ENCODE measurements around the gene PROZ.

PROZ gene

DNA sequence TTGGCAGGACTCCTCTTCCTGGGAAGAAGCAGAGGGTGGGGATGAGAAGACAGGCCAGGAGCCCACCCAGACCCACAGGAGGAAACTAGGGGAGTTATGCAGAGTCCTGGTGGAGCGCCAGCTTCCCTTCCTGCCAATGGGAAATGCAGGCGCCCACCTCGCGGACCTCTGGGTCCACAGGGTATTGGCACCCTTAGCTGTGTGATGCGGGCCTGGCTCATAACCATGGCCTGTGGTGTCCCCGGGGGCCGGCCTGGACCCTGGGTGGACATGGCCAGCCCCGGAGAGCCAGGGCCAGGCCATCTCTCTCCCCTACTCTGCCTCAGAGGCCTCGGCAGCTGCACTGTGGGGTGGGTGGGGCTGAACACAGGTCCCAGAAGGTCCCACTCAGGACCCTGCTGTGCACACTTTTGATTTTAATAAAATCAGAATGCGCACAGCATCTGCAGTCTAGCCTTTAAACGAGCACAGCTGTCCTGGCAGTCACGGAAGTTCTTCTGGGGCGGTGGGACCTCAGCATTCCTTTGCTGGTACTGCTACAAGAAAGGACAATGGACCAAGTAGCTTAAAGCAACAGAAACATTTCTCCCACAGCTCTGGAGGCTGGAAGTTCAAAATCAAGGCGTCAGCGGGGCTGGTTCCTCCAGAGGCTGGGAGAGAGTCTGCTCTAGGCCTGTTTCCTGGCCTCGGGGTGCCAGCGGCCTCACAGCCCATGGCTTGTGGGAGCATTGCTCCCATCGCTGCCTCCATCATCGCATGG lies 34.1 kb upstream of the PROZ start:
- intact Hi-C loops (cut with micrococcal nuclease): no loop called here
- Mint-ChIP-seq H3K4me3 (no peak overlapping the region), H3K4me1 (ENCODE audit: low read depth) (no peaks in the 10 kb centered on the region), H3K27me3 (peaks cover 23% of the 10 kb centered on the region), H3K9me3 (no peaks in the 10 kb centered on the region), H3K27ac (no peak overlapping the region), H3K36me3 (ENCODE audit: low read depth) (no peaks in the 10 kb centered on the region)

DNA sequence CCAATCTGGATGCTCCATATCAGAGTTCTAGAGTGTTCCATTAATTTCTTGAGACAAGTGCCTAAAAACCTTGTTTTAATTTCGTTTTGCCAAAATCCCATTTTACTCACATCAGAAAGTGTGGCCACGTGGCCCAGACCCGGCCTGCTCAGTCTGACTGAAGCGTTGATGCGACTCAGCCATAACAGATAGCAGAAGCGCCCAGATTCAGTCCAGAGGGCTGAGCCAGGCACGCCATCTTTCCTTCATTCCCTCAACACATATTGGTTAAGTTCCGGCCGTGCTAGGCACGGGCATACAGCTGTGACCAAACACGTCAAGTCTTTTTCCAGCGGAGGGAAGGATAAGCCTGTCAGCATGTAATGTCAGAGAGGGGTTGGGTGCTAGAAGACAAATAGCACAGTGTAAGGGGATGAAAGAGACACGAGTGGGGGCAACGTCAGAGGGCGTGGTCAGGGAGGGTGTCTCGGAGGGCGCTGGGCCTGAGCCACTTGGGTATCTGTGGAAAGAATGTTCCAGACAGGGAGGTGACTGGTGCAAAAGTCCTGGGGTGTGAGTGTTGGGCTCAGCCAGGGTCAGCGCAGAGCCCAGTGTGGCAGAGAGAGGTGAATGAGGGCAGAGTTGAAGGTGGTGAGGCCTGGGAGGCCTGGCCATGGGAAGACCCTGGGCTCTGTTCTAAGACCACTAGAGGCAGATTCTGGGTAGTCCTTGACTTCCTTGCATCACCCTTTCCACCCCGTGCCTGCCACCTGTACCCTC lies 32.8 kb upstream of the PROZ start:
- peaks cover 5% of the 10 kb centered on the region for H3K4me1 Mint-ChIP-seq (ENCODE audit: low read depth)
- no peaks in the 10 kb centered on the region for H3K9me3 Mint-ChIP-seq
- no peaks in the 10 kb centered on the region for H3K36me3 Mint-ChIP-seq (ENCODE audit: low read depth)
- H3K4me3 Mint-ChIP-seq: no peak overlapping the region
- intact Hi-C loops (cut with micrococcal nuclease): no loop called here
- peaks cover 33% of the 10 kb centered on the region for H3K27me3 Mint-ChIP-seq
- no peak overlapping the region for H3K27ac Mint-ChIP-seq

DNA sequence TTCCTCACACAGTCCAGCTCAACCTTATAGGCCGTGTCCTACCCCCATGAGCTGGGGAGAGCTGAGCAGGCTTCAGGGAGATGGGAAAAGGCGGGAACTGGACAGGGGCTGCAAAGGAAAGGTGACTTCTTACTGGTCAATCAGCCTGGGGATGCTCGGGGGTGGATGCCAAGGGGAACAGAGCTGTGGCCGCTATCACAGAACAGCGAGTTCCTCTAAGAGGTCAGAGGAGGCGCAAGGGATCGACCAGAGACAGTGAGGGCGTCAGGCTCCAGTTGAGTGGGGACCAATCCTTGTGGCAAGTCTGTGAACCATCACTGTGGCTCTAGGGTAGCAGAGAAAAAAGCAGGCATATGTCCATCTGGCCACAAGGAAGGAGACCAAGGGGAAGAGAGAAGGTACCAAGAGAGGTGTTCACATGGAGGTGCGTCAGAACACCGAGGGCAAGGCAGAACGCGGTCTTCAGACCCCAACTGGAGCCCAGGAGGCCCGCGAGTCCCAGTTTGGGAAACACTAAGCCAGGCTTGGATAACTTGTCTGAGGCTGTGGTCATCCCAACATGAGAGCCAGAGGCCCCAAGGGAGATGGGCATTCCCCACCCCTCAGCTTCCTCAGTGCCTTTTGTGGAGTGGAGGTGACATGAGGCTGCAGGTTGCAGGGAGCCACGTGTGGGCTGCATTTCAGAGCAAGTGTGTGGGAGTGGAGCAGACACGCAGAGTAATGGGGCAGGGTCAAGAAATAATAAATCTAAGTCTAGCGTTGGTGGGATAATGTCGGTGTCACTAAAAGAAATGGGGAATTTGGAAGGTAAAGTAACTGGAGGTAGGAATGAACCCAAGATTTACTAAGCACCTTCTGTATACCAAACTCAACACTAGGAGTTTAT lies 31.9 kb upstream of the PROZ start:
- Mint-ChIP-seq H3K27ac (no peak overlapping the region), H3K9me3 (no peaks in the 10 kb centered on the region), H3K4me1 (ENCODE audit: low read depth) (peaks cover 5% of the 10 kb centered on the region), H3K36me3 (ENCODE audit: low read depth) (no peaks in the 10 kb centered on the region), H3K4me3 (no peak overlapping the region), H3K27me3 (peaks cover 34% of the 10 kb centered on the region)
- intact Hi-C loops (cut with micrococcal nuclease): no loop called here

DNA sequence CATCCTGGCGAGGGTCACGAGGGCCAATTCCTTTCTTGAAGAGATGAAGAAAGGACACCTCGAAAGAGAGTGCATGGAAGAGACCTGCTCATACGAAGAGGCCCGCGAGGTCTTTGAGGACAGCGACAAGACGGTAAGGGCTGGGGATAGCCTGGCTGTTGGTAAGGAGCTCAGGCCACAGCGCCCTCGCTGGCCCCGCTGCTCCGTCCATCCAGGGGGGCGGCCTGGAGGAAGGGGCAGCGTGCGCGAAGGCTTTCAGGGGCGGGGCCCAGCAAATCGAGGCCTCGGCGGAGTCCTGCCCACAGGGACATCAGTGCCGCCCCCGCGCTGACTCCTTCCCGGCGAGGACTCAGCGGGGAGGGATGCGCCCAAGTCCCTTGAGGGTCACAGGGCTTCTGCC lies 29.0 kb upstream of the PROZ start:
- Mint-ChIP-seq H3K4me3 (no peak overlapping the region), H3K36me3 (ENCODE audit: low read depth) (no peaks in the 10 kb centered on the region), H3K27ac (no peak overlapping the region), H3K27me3 (peaks cover 42% of the 10 kb centered on the region), H3K9me3 (no peaks in the 10 kb centered on the region), H3K4me1 (ENCODE audit: low read depth) (peaks cover 5% of the 10 kb centered on the region)
- intact Hi-C loops (cut with micrococcal nuclease): no loop called here

DNA sequence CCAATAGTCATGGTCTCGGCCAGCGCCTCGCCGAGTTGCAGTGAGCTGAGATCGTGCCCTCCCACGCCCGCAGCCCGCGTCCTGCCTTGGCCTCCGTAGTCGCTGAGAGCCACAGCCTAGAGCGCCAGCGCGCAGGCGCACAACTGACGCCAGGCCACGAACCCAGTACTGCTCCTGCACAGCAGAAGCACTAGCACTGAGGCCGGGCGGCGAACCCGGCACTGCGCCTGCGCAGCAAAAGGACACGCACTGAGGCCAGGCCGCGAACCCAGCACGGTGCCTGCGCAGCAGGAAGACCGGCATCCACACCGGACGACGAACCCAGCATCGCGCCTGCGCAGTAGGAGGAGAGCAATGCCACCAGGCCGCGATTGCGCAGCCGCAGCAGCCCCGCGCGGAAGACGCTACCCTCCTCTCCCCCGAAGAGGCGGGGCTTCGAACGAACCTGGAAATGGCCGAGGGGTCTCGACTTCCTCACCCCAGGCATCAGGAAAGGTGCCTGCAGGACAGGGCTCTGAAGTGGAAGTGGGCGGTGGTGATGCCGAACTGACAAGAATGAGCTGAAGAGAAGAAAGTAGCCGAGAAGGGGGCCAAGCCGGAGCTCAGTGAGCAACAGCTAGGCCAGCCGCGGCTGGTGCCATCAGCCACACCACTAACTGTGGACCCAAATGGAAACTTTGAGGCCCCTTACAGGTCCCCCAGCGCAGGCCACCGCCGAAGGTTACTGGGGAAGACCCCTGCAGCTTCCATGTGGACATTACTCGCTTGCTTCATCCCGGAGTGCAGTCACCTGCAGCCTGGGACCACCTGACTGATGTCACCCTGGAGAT lies 28.3 kb upstream of the PROZ start:
- no peak overlapping the region for H3K27ac Mint-ChIP-seq
- peaks cover 5% of the 10 kb centered on the region for H3K4me1 Mint-ChIP-seq (ENCODE audit: low read depth)
- H3K4me3 Mint-ChIP-seq: peak overlapping the region; percentile 59
- no peaks in the 10 kb centered on the region for H3K36me3 Mint-ChIP-seq (ENCODE audit: low read depth)
- H3K27me3 Mint-ChIP-seq: peaks cover 45% of the 10 kb centered on the region
- intact Hi-C loops (cut with micrococcal nuclease): no loop called here
- no peaks in the 10 kb centered on the region for H3K9me3 Mint-ChIP-seq

DNA sequence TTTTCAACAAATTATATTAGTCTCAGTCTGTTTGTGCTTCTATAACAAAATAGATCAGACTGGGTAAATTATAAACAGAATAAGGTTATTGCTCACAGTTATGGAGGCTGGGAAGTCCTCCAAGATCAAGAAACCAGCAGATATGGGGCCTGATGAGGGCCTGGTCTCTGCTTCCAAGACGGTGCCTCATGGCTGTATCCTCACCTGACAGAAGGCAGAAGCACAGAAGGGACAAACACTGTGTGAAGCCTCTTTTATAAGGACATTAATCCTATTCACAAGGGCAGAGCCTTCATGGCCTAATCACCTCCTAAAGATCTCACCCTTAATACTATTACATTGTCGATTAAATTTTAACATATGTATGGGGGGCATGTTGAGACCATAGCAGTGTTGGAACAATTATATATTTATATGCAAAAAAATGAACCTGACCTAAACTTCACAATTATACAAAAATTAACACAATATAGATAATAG lies 23.1 kb upstream of the PROZ start:
- Mint-ChIP-seq H3K4me3 (no peak overlapping the region), H3K27me3 (peaks cover 27% of the 10 kb centered on the region), H3K27ac (no peak overlapping the region), H3K36me3 (ENCODE audit: low read depth) (no peaks in the 10 kb centered on the region), H3K9me3 (no peaks in the 10 kb centered on the region), H3K4me1 (ENCODE audit: low read depth) (peaks cover 5% of the 10 kb centered on the region)
- intact Hi-C loops (cut with micrococcal nuclease): no loop called here

DNA sequence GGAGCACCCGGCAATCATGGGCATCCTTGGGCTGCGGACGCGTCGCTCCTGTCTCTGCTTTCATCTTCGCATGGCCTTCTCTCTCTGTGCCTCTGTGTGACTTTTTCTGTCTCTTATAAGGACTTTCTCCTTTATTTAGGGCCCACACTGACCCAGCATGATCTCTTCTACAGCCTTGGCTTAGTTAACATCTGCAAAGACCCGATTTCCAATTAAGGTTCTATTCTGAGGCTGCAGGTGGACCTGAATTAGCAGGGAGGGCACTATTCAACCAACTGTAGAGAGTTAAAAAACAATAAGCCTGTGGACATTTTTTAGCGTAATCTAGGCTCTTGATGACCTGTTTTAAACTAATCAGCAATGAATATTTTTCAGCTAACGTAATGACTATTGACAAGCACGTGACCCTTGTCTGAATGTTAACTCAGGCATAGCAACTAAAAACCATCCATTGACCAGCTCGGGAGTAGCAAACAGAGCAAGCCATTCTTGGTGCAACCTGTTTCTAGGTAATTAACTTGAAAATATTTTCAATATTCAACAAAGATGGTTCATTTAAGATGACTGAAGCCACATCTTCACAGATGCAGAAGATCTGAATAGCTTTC lies 20.7 kb upstream of the PROZ start:
- H3K27me3 Mint-ChIP-seq: peaks cover 22% of the 10 kb centered on the region
- H3K36me3 Mint-ChIP-seq (ENCODE audit: low read depth): no peaks in the 10 kb centered on the region
- H3K4me3 Mint-ChIP-seq: no peak overlapping the region
- no peaks in the 10 kb centered on the region for H3K9me3 Mint-ChIP-seq
- no peak overlapping the region for H3K27ac Mint-ChIP-seq
- peaks cover 5% of the 10 kb centered on the region for H3K4me1 Mint-ChIP-seq (ENCODE audit: low read depth)
- intact Hi-C loops (cut with micrococcal nuclease): no loop called here

DNA sequence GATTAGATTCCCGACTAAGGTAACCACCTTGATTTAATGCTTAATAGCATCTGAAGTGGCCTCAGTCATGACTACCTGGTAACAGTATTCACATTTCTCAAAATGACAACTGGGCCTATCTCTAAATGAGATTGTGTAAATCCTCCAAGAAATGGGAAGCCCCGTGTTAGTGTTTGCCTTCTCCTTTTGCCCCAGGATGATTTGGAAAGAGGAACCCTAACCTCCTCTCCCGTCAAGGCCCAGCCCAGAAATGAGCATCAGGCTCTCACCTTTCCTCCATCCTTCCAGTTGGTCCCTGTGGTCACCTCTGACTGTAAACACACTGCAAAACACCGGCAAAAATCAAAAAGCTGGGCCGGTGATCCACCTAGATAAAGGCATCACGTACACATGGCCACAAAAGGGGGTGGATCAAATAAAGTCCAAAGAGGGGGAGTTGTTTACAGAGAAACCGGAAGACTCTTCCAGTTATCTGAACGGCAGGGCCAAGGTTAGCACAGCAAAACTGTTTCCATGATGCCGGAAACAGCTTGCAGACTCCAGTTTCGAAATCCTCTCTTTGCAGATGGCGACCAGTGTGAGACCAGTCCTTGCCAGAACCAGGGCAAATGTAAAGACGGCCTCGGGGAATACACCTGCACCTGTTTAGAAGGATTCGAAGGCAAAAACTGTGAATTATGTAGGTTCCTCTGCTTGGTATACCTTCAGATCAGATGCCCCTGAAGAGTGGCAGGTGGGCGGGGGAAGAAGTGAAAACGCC lies 19.5 kb upstream of the PROZ start:
- Mint-ChIP-seq H3K9me3 (no peaks in the 10 kb centered on the region), H3K4me1 (ENCODE audit: low read depth) (peaks cover 5% of the 10 kb centered on the region), H3K4me3 (no peak overlapping the region), H3K27ac (no peak overlapping the region), H3K36me3 (ENCODE audit: low read depth) (no peaks in the 10 kb centered on the region), H3K27me3 (peaks cover 15% of the 10 kb centered on the region)
- intact Hi-C loops (cut with micrococcal nuclease): no loop called here

DNA sequence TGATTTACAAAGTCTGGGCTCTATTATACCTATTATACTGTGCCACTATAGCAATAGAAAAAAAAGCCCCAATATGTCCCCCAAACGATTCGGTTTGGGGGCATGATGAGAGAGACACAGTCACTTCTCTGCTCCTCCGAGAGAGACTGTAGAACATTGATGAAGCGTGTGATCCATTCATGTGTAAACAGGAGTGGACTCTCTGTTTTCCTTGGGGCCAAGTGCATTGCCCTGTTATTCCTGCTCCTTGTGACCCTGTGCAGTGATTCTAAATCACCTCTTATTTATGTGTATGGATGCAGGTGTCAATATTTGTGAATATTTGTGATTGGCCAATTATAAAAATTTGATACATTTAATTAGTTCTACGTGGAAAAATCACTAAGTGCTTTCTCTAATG lies 18.9 kb upstream of the PROZ start:
- Mint-ChIP-seq H3K9me3 (no peaks in the 10 kb centered on the region), H3K27me3 (peaks cover 15% of the 10 kb centered on the region), H3K4me1 (ENCODE audit: low read depth) (peaks cover 5% of the 10 kb centered on the region), H3K36me3 (ENCODE audit: low read depth) (no peaks in the 10 kb centered on the region), H3K4me3 (no peak overlapping the region), H3K27ac (no peak overlapping the region)
- intact Hi-C loops (cut with micrococcal nuclease): no loop called here

DNA sequence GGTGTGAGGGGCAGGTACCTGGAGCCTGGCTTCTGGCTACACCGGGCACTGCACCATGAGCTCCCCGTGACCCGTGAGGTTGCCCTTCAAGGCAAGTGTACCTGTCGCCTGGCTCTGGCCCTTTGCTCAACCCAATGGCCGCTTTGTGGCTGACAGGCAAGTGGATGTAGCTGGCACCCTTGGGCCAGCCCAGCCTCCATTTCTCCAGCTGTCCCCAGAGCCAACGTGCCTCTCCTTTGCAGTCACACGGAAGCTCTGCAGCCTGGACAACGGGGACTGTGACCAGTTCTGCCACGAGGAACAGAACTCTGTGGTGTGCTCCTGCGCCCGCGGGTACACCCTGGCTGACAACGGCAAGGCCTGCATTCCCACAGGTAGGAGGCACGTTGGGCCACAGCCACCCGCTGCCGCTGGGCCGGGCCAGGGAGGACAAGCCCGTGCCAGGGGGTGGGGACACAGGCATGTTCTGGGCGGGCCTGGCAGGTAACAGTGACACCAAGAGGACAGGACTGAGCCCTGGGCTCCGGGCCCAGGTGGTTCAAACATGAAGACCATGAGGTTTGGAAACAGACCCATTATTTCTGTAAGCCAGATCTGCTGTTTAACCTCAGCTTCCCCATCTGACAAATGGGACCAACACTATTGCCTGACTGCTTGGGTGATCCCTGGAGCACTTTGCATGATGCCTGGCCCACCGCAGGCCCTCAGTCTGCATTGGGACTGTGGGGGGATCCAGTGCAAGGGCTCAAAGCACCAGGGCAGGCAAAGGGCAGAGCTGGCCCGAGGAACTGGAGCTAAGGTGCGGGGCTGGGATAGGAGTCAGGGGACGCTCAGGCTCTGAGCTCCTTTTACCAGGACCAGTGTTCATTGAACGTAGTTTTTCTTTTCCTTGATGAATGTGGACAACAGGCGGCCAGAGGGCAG lies 17.5 kb upstream of the PROZ start:
- Mint-ChIP-seq H3K4me3 (no peak overlapping the region), H3K27ac (no peak overlapping the region), H3K4me1 (ENCODE audit: low read depth) (peaks cover 5% of the 10 kb centered on the region), H3K9me3 (no peaks in the 10 kb centered on the region), H3K27me3 (peaks cover 9% of the 10 kb centered on the region), H3K36me3 (ENCODE audit: low read depth) (no peaks in the 10 kb centered on the region)
- intact Hi-C loops (cut with micrococcal nuclease): no loop called here

DNA sequence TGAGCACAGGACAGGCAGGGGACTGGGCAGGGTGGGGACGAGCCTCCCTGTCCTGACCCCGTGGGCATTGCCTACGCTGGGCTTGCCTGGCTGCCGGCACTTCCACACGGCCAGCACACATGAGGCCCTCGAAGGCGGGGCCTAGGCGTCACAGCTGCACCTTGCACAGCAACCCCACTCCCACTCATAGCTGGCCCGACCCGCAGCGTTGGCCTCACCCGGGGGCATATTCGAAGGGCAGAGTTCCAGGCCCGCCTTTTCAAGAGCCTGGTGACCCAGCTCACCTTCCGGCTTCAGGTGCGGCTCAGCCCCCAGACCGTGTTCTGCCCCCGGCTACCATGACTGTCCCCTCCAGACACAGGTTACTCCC lies 16.9 kb upstream of the PROZ start:
- Mint-ChIP-seq H3K27ac (no peak overlapping the region), H3K36me3 (ENCODE audit: low read depth) (no peaks in the 10 kb centered on the region), H3K4me3 (no peak overlapping the region), H3K9me3 (no peaks in the 10 kb centered on the region), H3K27me3 (peaks cover 8% of the 10 kb centered on the region), H3K4me1 (ENCODE audit: low read depth) (peaks cover 5% of the 10 kb centered on the region)
- intact Hi-C loops (cut with micrococcal nuclease): no loop called here

DNA sequence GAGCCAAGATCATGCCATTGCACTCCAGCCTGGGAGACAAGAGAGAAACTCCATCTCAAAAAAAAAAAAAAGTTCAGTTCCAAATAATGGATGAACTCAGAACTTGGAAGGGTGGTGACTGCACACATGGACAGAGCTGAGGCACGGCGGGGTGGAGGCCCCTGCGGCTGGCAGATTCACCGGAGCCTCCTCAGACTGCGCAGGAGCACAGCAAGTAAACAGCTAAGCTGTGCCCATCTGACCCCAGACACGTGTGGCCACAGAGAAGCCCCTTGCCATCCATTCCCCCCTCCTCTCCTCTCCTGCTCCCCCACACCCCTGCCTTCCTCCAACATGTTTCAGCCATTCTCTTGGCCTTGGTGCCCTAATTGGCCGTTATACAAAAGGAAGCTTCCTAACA lies 15.6 kb upstream of the PROZ start:
- intact Hi-C loops (cut with micrococcal nuclease): no loop called here
- Mint-ChIP-seq H3K9me3 (no peaks in the 10 kb centered on the region), H3K4me1 (ENCODE audit: low read depth) (peaks cover 5% of the 10 kb centered on the region), H3K27me3 (peaks cover 8% of the 10 kb centered on the region), H3K36me3 (ENCODE audit: low read depth) (no peaks in the 10 kb centered on the region), H3K4me3 (no peak overlapping the region), H3K27ac (no peak overlapping the region)

All from dendritic cell treated with granulocyte-macrophage colony-stimulating factor and Interleukin-4, amounts not matched to agents 40 ng/mL and 50 ng/mL, for 4 days (primary cell).